HEK293 (cell line): ENCODE data around the gene PRKCE.

Experiments used
- KLF16 ChIP-seq: fragments of 450-650 bp; formaldehyde crosslinking; IDR thresholded peaks from 2 replicates; pipeline ENCODE4 v1.5.1; 2017; ENCODE audit warnings: missing biosample characterization, missing genetic modification characterization
- REPIN1 ChIP-seq: fragments of 450-650 bp; formaldehyde crosslinking; IDR thresholded peaks from 2 replicates; pipeline ENCODE4 v1.5.1; 2017; ENCODE audit warnings: missing biosample characterization, missing genetic modification characterization, low read depth
- SCRT1 ChIP-seq: fragments of 450-650 bp; formaldehyde crosslinking; IDR thresholded peaks from 2 replicates; pipeline ENCODE4 v1.5.1; 2016; ENCODE audit warnings: missing biosample characterization, missing genetic modification characterization, borderline replicate concordance
- WT1 ChIP-seq: fragments of 450-650 bp; formaldehyde crosslinking; IDR thresholded peaks from 2 replicates; pipeline ENCODE4 v1.5.1; 2016; ENCODE audit warnings: missing biosample characterization, missing genetic modification characterization
- YY1 ChIP-seq: fragments of 450-650 bp; formaldehyde crosslinking; IDR thresholded peaks from 2 replicates; pipeline ENCODE4 v1.5.1; 2018; ENCODE audit warnings: missing biosample characterization, missing genetic modification characterization
- ZNF37A ChIP-seq: fragments of 450-650 bp; IDR thresholded peaks from 2 replicates; pipeline ENCODE4 v1.5.1; 2018; ENCODE audit warnings: missing biosample characterization, missing genetic modification characterization
- ZNF792 ChIP-seq: fragments of 450-650 bp; formaldehyde crosslinking; IDR thresholded peaks from 2 replicates; pipeline ENCODE4 v1.5.1; 2016; ENCODE audit warnings: missing biosample characterization, missing genetic modification characterization
- TF ChIP-seq, protein P1 (sequence below): fragments of 450-650 bp; formaldehyde crosslinking; IDR thresholded peaks from 2 replicates; pipeline ENCODE4 v1.5.1; 2016; ENCODE audit warnings: missing biosample characterization, missing genetic modification characterization
- TF ChIP-seq, protein P2 (sequence below): fragments of 450-650 bp; formaldehyde crosslinking; IDR thresholded peaks from 2 replicates; pipeline ENCODE4 v1.5.1; 2016; ENCODE audit warnings: missing biosample characterization, missing genetic modification characterization
- TF ChIP-seq, protein P3 (sequence below): fragments of 450-650 bp; formaldehyde crosslinking; IDR thresholded peaks from 2 replicates; pipeline ENCODE4 v1.5.1; 2017; ENCODE audit warnings: missing biosample characterization, missing genetic modification characterization
- TF ChIP-seq, protein P4 (sequence below): fragments of 450-650 bp; formaldehyde crosslinking; IDR thresholded peaks from 2 replicates; pipeline ENCODE4 v1.5.1; 2016; ENCODE audit warnings: missing biosample characterization, missing genetic modification characterization, low read depth
- TF ChIP-seq, protein P5 (sequence below): fragments of 450-650 bp; formaldehyde crosslinking; IDR thresholded peaks from 2 replicates; pipeline ENCODE4 v1.5.1; 2016; ENCODE audit warnings: missing biosample characterization, missing genetic modification characterization

DNA sequence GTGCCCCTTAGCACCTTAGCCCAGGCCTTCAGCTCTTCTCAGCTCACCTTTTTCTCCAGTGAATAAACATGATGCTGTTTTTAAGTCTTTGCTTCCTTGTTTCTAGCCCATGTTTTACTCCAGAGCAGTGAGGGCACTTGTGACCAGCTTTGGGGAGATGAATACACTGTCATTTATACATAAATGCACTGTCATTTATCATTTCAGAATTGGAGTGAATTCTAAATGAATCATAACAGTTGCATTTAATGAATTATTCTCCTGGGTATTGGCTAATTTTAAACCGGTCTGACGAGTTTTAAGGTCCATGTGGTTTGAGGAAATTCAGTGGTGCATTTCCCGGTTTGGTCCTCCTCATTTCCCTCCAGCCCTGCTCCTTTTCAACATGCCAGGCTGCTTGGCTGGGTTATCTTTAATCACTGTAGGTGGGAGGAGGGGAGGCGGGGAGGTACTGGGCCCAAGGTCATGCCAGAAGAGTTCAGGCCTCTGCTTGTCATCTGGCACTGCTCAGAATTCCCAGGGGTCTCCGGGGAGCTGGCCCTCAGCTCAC, 23.9 kb downstream of the PRKCE start:
- TF ChIP-seq, protein P1, sequence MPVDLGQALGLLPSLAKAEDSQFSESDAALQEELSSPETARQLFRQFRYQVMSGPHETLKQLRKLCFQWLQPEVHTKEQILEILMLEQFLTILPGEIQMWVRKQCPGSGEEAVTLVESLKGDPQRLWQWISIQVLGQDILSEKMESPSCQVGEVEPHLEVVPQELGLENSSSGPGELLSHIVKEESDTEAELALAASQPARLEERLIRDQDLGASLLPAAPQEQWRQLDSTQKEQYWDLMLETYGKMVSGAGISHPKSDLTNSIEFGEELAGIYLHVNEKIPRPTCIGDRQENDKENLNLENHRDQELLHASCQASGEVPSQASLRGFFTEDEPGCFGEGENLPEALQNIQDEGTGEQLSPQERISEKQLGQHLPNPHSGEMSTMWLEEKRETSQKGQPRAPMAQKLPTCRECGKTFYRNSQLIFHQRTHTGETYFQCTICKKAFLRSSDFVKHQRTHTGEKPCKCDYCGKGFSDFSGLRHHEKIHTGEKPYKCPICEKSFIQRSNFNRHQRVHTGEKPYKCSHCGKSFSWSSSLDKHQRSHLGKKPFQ (tag by site-specific recombination), result no peak
- TF ChIP-seq ZNF792 (tag by site-specific recombination), result no peak
- TF ChIP-seq, protein P2, sequence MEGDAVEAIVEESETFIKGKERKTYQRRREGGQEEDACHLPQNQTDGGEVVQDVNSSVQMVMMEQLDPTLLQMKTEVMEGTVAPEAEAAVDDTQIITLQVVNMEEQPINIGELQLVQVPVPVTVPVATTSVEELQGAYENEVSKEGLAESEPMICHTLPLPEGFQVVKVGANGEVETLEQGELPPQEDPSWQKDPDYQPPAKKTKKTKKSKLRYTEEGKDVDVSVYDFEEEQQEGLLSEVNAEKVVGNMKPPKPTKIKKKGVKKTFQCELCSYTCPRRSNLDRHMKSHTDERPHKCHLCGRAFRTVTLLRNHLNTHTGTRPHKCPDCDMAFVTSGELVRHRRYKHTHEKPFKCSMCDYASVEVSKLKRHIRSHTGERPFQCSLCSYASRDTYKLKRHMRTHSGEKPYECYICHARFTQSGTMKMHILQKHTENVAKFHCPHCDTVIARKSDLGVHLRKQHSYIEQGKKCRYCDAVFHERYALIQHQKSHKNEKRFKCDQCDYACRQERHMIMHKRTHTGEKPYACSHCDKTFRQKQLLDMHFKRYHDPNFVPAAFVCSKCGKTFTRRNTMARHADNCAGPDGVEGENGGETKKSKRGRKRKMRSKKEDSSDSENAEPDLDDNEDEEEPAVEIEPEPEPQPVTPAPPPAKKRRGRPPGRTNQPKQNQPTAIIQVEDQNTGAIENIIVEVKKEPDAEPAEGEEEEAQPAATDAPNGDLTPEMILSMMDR (tag by site-specific recombination), result no peak
- TF ChIP-seq REPIN1, result no peak
- TF ChIP-seq, protein P3, sequence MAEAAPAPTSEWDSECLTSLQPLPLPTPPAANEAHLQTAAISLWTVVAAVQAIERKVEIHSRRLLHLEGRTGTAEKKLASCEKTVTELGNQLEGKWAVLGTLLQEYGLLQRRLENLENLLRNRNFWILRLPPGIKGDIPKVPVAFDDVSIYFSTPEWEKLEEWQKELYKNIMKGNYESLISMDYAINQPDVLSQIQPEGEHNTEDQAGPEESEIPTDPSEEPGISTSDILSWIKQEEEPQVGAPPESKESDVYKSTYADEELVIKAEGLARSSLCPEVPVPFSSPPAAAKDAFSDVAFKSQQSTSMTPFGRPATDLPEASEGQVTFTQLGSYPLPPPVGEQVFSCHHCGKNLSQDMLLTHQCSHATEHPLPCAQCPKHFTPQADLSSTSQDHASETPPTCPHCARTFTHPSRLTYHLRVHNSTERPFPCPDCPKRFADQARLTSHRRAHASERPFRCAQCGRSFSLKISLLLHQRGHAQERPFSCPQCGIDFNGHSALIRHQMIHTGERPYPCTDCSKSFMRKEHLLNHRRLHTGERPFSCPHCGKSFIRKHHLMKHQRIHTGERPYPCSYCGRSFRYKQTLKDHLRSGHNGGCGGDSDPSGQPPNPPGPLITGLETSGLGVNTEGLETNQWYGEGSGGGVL (tag by site-specific recombination), result no peak
- TF ChIP-seq WT1, result no peak
- TF ChIP-seq YY1, result no peak
- TF ChIP-seq ZNF37A (tag by site-specific recombination), result no peak
- TF ChIP-seq, protein P4, sequence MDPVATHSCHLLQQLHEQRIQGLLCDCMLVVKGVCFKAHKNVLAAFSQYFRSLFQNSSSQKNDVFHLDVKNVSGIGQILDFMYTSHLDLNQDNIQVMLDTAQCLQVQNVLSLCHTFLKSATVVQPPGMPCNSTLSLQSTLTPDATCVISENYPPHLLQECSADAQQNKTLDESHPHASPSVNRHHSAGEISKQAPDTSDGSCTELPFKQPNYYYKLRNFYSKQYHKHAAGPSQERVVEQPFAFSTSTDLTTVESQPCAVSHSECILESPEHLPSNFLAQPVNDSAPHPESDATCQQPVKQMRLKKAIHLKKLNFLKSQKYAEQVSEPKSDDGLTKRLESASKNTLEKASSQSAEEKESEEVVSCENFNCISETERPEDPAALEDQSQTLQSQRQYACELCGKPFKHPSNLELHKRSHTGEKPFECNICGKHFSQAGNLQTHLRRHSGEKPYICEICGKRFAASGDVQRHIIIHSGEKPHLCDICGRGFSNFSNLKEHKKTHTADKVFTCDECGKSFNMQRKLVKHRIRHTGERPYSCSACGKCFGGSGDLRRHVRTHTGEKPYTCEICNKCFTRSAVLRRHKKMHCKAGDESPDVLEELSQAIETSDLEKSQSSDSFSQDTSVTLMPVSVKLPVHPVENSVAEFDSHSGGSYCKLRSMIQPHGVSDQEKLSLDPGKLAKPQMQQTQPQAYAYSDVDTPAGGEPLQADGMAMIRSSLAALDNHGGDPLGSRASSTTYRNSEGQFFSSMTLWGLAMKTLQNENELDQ, result no peak
- TF ChIP-seq, protein P5, sequence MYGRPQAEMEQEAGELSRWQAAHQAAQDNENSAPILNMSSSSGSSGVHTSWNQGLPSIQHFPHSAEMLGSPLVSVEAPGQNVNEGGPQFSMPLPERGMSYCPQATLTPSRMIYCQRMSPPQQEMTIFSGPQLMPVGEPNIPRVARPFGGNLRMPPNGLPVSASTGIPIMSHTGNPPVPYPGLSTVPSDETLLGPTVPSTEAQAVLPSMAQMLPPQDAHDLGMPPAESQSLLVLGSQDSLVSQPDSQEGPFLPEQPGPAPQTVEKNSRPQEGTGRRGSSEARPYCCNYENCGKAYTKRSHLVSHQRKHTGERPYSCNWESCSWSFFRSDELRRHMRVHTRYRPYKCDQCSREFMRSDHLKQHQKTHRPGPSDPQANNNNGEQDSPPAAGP, result no peak
- no peak for TF ChIP-seq KLF16
- TF ChIP-seq SCRT1, result no peak
